ENCODE measurements around the gene XKR3.

Gene XKR3

GRCh38 chr22:16829985-16830384, 4.8 kb upstream of the XKR3 start:
- H3K4me3 ChIP-seq (ENCODE audit: low read depth, low read length) = no peak overlapping the region
- no peak for DNase-seq (ENCODE audit: low read depth)
- no peak for TF ChIP-seq CTCF (IDR thresholded peaks at IDR 0.05; ENCODE audit: low read depth, low read length)
- no peak for TF ChIP-seq POLR2A (IDR thresholded peaks at IDR 0.05; ENCODE audit: extremely low read depth, insufficient read length)
- no peak for TF ChIP-seq MYC (IDR thresholded peaks at IDR 0.05; ENCODE audit: low read depth, low read length)
- no peak for TF ChIP-seq MAX (IDR thresholded peaks at IDR 0.05; ENCODE audit: low read depth, low read length)

- TF ChIP-seq MAX (IDR thresholded peaks at IDR 0.05; ENCODE audit: low read depth, low read length) = no peak
- TF ChIP-seq POLR2A (IDR thresholded peaks at IDR 0.05; ENCODE audit: extremely low read depth, insufficient read length) = no peak
- no peak for DNase-seq (ENCODE audit: low read depth)
- H3K4me3 ChIP-seq (ENCODE audit: low read depth, low read length) = no peak overlapping the region
Measured at GRCh38 chr22:16828876-16829275, 3.7 kb upstream of the XKR3 start.

GRCh38 chr22:16827506-16827905, 2.3 kb upstream of the XKR3 start:
- H3K4me3 ChIP-seq (ENCODE audit: low read depth, low read length) = no peak overlapping the region
- DNase-seq (ENCODE audit: low read depth) = no peak
- TF ChIP-seq MAX (IDR thresholded peaks at IDR 0.05; ENCODE audit: low read depth, low read length) = no peak
- no peak for TF ChIP-seq POLR2A (IDR thresholded peaks at IDR 0.05; ENCODE audit: extremely low read depth, insufficient read length)
- TF ChIP-seq CTCF (IDR thresholded peaks at IDR 0.05; ENCODE audit: low read depth, low read length) = no peak
- TF ChIP-seq MYC (IDR thresholded peaks at IDR 0.05; ENCODE audit: low read depth, low read length) = no peak

GRCh38 chr22:16819249-16819648, 6.0 kb downstream of the XKR3 start:
- TF ChIP-seq POLR2A (IDR thresholded peaks at IDR 0.05; ENCODE audit: extremely low read depth, insufficient read length) = no peak
- no peak for TF ChIP-seq MAX (IDR thresholded peaks at IDR 0.05; ENCODE audit: low read depth, low read length)
- TF ChIP-seq MYC (IDR thresholded peaks at IDR 0.05; ENCODE audit: low read depth, low read length) = no peak
- no peak for TF ChIP-seq CTCF (IDR thresholded peaks at IDR 0.05; ENCODE audit: low read depth, low read length)
- no peak overlapping the region for H3K4me3 ChIP-seq (ENCODE audit: low read depth, low read length)
- no peak for DNase-seq (ENCODE audit: low read depth)

GRCh38 chr22:16818538-16818937, 6.7 kb downstream of the XKR3 start:
- DNase-seq (ENCODE audit: low read depth) = no peak
- TF ChIP-seq POLR2A (IDR thresholded peaks at IDR 0.05; ENCODE audit: extremely low read depth, insufficient read length) (no peak), CTCF (IDR thresholded peaks at IDR 0.05; ENCODE audit: low read depth, low read length) (no peak), MYC (IDR thresholded peaks at IDR 0.05; ENCODE audit: low read depth, low read length) (no peak), MAX (IDR thresholded peaks at IDR 0.05; ENCODE audit: low read depth, low read length) (no peak)
- H3K4me3 ChIP-seq (ENCODE audit: low read depth, low read length) = no peak overlapping the region

GRCh38 chr22:16815073-16815472, 10.1 kb downstream of the XKR3 start:
- H3K4me3 ChIP-seq (ENCODE audit: low read depth, low read length) = no peak overlapping the region
- no peak for TF ChIP-seq MAX (IDR thresholded peaks at IDR 0.05; ENCODE audit: low read depth, low read length)
- no peak for TF ChIP-seq MYC (IDR thresholded peaks at IDR 0.05; ENCODE audit: low read depth, low read length)
- no peak for TF ChIP-seq POLR2A (IDR thresholded peaks at IDR 0.05; ENCODE audit: extremely low read depth, insufficient read length)
- no peak for TF ChIP-seq CTCF (IDR thresholded peaks at IDR 0.05; ENCODE audit: low read depth, low read length)
- no peak for DNase-seq (ENCODE audit: low read depth)
